ENCODE measurements around the gene ZFHX3.

The ZFHX3 gene

DNA sequence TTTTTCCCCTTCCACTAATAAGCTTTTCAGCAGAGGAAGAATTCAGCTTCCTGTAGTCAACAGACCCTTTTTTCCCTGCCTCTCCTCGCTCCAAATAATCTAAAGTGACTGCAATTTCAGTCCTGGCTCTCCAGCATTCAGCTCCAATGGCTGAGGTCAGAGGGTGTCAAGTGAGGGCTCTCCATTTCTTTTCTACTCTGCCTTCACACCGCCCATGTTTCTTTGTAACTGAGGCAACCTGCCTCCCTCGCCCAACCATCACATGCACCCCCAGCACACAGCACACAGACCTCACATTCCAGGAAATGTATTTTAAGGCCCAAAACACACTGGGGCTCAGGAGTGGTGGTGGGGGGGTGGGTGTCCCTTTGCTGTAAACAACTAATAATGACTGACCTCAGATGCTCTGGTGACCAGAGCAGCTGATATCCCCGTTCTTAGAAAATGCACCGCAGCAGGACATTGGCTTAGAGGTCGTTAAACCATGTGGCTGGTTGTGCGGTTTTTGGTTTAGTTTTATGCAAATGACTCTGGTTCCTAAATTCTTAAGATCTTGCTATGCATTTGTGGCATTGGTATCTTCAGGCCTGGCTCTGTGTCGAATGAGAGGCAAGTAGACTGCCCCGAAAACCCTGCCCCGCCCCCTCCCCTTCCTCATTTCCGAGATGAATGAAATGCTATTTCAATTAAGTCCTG is 203.6 kb downstream of the ZFHX3 start:
- DNase-seq, result no peak

- DNase-seq, result no peak
Observed at GRCh38 chr16:72841506-72841905, 206.4 kb downstream of the ZFHX3 start.

DNA sequence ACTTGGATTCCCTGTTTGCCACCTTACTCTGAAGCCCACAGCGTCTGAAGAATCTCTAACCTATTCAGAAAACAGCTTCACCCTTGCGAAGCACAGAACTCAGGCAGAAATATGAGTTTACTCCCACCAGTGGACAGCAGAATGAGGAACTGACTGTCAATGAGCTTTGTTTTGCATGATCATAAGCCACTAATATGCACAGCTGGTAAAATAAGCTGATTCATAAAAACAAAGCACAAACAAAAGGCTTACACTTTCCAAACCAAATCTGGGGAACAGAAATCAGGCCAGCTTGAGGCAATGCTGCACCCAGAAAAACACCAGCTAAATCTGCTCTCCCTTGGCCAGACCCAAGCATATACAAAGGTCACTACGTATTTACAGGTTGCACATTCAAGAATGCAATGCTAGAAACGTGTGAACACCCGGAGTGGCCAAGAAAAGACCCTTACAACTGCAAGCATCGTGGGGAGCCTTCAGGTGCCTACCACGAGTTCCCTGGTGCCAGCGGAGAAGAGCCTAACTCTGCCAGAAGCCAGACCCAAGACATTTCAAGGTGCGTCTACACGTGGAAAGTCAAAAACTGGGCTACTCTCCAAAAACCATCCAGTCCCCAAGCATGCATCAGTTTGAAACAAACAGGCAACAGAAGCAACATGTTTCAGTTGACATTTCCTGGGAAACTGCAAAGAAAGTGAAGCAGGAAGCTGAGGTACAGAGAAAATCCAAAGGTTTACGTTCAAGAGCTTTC is 207.1 kb downstream of the ZFHX3 start:
- no peak for DNase-seq

DNA sequence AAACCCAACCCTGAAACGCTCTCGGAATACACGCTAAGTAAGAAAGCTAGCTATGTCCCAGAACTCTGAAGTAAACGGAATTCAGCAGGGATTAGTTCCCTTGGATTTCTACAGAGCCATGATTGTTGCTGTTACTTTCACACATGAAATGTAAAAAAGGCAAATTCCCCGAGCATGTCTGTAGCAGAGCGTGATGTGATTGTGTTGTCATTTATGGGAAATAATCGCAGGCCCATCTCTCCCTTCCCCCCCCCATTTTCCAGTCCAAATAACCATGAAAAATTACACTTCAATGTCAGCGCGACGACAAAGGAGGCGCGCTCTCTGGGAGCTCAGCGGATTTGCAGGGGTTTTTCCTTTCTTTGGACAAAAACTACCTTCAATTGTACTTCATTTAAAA is 209.0 kb downstream of the ZFHX3 start:
- no peak for DNase-seq

DNA sequence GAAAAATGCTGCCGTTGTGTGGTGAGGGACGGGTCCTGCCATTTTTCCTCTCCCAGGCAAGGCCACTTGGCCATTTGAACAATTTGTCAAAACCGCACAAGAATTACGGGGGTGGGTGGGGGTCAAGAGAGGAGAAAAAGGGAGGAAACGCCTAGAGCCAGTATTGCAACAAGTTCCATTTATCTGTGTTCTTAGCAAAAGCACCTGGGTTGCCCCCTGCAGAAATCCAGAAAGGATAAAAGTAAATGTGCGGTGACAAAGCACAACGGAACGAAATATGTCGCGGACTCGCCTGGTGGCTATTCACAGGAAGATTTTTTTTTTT is 209.4 kb downstream of the ZFHX3 start:
- no peak for DNase-seq

- no peak for DNase-seq
Observed at GRCh38 chr16:72837846-72838585, 209.9 kb downstream of the ZFHX3 start.

GRCh38 chr16:72836985-72837384 is 210.9 kb downstream of the ZFHX3 start:
- no peak for DNase-seq

- no peak for DNase-seq
Observed at GRCh38 chr16:72836181-72836580, 211.7 kb downstream of the ZFHX3 start.

- DNase-seq, result no peak
Observed at GRCh38 chr16:72835086-72835485, 212.8 kb downstream of the ZFHX3 start.

- DNase-seq, result no peak
Observed at GRCh38 chr16:72834499-72834898, 213.4 kb downstream of the ZFHX3 start.

DNA sequence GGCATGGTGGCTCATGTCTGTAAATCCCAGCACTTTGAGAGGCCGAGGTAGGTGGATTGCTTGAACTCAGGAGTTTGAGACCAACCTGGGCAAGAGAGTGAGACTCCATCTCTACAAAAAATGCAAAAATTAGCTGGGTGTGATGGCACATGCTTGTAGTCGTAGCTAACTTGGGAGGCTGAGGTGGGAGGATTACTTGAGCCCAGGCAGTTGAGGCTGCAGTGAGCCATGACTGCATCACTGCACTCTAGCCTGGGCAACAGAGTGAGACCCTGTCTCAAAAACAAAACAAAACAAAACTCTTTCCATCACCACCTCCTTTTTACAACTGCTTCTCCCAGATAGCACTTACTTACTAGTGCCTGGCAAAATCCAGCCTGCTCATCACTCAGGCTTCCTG is 214.0 kb downstream of the ZFHX3 start:
- DNase-seq, result no peak

GRCh38 chr16:72833482-72833881 is 214.4 kb downstream of the ZFHX3 start:
- no peak for DNase-seq

DNA sequence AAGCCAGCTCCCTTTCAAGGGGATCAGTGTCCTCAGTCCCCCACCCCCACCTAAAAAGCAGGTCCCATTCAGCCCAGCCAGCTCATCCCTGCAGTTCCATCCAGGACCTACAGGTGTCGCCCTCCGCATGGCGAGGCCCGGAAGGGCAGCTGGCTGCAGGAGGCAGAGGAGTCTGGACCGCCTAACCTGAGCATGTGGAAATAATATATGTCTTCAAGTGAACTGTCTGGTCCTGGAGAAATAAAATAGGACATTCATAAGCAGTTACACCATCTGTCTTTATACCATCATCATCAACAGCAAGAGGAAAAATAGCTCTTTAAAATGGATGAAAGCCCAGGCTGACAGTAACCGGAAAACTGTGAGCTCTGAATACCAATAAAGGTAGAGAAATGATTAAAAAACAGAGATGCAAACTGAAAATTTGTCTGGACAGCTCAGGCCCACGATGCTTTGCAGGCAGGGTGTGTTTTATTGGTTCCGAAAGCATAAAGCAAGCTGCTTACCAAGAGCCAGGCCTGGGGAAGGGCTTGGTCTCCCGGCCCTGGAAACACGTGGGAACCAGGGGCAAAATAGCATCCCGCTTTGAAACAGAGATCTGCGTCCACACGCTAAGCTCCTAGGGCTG is 215.2 kb downstream of the ZFHX3 start:
- no peak for DNase-seq

GRCh38 chr16:72829846-72830775 is 217.8 kb downstream of the ZFHX3 start:
- no peak for DNase-seq

GRCh38 chr16:72827866-72828265 is 220.1 kb downstream of the ZFHX3 start:
- no peak for DNase-seq

DNA sequence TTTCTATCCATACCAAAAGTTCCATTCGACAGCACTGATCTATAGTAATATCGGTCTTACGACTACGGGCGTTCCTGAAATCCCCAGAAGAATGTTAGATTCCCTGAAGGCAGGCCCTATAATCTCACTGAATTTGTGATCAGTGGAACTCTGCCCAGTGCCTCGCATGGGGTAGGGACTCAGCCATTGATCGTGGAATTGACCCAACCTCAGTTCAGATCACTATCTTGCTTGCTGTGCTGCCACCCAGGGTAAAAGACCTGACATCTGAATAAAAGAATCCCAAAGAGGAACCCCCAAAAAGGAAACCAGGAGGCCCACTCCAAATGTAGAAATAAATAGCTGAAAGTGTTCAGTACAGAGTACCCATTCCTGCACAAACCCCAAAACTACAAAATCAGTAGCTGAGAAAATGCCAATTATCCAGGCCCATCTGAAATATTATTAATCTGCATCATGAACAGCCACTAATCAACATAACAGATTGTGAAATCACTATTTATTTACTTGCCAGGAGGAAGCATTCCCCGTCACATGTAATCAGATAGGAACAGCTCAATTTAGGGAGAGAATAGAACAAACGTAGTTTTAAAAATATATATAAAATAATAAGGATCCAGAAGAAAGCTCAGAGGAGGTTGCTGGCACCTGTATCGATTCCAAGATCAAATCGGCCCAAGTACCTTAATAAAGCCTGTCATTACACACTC is 221.9 kb downstream of the ZFHX3 start:
- no peak for DNase-seq

DNA sequence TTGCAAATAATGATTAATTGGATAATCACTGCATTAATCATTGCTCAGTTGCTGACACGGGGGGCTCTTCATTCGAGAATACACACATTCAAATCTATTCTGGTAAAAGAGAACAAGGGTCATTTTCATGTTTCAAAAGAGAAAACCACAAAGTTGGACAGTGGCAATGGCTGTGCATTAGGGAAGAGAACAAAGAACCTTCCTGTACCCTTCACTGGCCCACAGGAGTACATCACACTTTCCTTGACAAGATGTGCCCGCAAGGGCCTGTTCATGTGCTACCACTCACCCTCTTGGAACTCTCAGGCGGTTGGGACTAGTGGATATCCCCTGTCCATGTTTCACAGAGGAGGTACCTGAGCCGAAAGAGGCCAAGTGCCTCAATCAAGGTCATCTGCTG is 223.2 kb downstream of the ZFHX3 start:
- DNase-seq, result no peak

- DNase-seq, result no peak
Observed at GRCh38 chr16:72824027-72824426, 223.9 kb downstream of the ZFHX3 start.

DNA sequence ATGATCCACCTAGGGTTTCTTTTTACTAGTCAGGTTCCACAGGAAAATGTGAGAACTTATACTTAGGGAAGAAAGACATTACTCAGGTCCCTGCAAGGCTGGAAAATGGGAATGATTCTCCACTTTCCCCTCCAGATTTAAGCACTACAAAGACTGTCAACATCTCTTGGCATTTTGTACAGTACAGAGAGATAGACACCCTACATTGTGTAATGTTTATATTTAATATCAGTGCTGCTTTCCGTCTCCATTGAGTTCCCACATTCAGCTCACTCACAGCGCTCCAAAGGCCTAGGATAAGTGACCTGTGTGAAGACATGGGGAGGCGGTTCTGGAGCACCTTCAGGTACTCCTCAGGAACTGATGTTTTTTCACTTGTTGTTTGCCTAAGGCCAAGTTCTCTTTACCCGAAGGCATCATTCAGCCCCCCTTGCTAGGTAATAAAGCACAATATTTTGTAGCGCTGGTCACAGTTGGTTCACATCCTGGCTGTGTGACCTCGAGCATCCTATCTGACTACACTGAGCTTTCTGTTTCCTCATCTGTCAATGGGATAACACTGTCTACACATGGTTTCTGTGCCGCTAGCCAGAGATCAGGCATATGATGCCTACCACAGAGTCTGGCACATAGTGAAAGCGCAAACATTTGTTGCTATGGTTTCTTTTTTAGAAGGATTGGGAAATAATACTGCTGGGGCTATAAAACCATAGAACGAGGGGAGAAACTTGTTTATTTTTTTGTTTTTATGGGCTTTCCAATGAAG is 226.6 kb downstream of the ZFHX3 start:
- DNase-seq, result no peak

DNA sequence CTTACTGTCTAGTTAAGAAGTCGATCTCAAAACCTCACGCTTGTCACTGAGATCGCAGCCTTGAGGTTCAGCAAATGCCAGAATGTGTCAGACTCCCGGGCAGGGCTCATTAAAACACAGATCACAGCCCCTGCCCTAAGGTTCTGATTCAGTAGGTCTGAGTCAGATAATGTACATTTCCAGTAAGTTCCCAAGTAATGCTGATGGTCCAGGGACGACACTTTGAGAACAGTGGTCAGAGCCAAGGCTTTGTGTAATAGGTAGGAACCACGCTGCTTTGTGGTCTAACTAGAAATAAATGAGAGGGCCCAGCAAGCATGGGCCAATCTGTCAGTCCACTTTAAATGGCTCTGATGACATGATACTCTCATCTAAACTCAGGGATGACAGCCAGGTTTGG is 228.6 kb downstream of the ZFHX3 start:
- no peak for DNase-seq

GRCh38 chr16:72818236-72818845 is 229.6 kb downstream of the ZFHX3 start:
- DNase-seq, result no peak

Data from NCI-H1417 treated with DMSO at 0.1 percent for 48 hours (cell line).